ENCODE results near the gene KRT222.
A peak's percentile ranks its signal among the peaks of the same experiment; 100 is the strongest.

Gene KRT222

DNA sequence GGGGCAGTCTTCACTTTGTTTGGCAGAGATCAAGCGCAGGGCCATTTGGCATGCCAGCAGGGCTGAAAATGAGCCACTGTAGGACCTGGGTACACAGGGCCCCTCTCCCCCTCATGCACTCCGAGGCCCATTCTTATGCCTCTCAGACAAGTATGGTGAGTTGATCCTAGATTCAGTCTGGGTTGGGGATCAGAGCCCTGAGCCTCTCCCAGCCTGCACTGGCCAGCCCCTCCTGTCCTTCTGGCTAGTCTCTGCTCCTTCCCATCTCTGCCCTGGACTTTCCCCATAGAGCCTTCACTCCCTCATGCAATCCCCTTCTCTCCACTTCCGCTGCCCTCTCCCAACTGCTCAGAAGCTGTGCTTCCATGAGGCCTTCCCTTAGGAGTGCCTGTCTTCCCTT, 48.4 kb downstream of the KRT222 start:
- DNase-seq (ENCODE audit: insufficient read length, low spot score) = no peak
- FAIRE-seq = no peak

GRCh38 chr17:40615841-40616476, 49.0 kb downstream of the KRT222 start:
- FAIRE-seq = no peak

GRCh38 chr17:40615068-40615840, 49.7 kb downstream of the KRT222 start:
- FAIRE-seq (peak; percentile 94), DNase-seq (ENCODE audit: insufficient read length, low spot score) (peak; percentile 30)

More at GRCh38 chr17:40615841-40616476, 49.0 kb downstream of the KRT222 start:
- DNase-seq (ENCODE audit: insufficient read length, low spot score) = no peak

DNA sequence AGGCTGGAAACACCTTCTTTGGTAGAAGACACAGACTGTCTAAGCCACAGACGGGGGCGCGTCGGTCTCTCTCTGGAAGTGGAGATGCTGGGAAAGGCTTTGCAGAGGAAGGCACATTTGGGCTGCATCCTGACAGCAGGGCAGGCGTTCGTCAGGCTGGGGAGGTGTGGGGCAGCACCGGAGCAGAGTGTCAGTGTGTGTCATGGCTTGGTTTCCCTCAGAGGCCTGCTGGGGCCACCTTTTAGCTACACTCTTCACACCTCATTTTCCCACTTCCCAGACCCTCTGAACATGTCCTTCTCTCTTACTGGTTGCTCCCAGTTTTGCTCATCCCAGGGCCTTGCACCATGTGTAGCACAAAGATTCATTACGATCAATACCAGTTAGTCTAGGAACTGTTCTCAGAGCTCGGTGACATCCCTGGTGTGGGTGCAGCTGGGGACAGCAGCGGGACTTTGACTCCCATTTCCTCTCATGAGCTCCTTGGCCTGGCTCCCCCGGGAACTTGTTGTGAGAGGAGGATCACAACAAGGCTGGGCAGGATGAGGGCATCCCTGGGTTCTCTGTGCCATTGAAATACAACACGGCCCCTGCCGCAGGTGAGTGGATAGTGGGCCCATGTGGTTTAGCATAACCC, 50.4 kb downstream of the KRT222 start:
- FAIRE-seq = no peak
- no peak for DNase-seq (ENCODE audit: insufficient read length, low spot score)

- DNase-seq (ENCODE audit: insufficient read length, low spot score) = no peak
- no peak for FAIRE-seq
Measured at GRCh38 chr17:40613467-40614154, 51.4 kb downstream of the KRT222 start.

GRCh38 chr17:40612599-40613244, 52.3 kb downstream of the KRT222 start:
- FAIRE-seq (no peak), DNase-seq (ENCODE audit: insufficient read length, low spot score) (no peak)

DNA sequence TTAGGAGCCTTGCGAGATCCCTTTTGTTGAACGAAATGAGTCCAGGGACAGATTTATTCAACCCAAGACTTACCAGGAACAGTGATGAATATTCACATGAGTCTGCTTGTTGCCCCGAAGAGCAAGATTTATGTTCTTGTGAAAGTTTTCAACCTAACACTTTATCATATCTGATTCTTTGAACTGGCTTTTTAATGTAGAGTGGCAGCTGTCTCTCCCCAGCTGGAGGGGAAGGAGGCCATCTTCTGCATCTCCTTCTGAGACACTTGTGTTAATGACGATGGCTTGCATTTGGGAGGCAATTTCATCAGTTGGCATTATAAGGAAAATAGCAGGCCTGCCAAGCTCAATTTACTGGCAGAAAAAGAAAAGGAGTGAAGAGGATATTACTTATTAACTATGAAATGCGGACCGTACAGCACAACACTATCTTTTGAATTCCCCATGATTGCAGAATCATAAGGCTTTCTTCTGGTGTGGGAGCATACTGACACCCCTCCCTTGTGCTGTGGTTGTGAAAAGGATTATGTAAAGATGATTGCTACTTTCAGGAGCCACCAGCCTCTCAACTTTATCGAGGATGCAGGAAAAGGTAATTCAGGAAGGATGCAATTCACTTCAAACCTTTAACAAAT, 53.0 kb downstream of the KRT222 start:
- DNase-seq (ENCODE audit: insufficient read length, low spot score) = no peak
- no peak for FAIRE-seq

DNA sequence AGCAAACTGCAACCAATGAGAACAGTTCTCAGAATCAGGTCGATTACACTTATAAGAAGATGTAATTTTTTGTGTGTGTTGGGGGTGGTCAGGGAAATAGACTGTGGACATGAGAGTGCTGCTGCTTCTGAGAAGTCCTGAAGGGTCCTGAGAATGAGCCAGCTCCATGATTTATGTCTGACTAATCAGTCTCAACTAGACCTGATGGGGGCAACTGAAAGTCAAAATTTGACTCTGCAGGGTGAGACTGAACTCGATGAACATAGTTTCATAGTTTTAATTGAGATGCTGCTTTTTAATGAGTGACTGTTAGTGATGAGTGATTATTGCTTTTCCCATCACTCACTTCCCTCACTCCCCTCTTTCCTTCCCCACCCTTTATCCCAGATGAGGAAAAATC, 54.6 kb downstream of the KRT222 start:
- FAIRE-seq = no peak
- DNase-seq (ENCODE audit: insufficient read length, low spot score) = no peak

GRCh38 chr17:40608061-40608581, 56.9 kb downstream of the KRT222 start:
- no peak for FAIRE-seq
- DNase-seq (ENCODE audit: insufficient read length, low spot score) = no peak

- FAIRE-seq (no peak), DNase-seq (ENCODE audit: insufficient read length, low spot score) (no peak)
Measured at GRCh38 chr17:40607641-40608040, 57.3 kb downstream of the KRT222 start.

- DNase-seq (ENCODE audit: insufficient read length, low spot score) (no peak), FAIRE-seq (no peak)
Measured at GRCh38 chr17:40606548-40607353, 58.2 kb downstream of the KRT222 start.

DNA sequence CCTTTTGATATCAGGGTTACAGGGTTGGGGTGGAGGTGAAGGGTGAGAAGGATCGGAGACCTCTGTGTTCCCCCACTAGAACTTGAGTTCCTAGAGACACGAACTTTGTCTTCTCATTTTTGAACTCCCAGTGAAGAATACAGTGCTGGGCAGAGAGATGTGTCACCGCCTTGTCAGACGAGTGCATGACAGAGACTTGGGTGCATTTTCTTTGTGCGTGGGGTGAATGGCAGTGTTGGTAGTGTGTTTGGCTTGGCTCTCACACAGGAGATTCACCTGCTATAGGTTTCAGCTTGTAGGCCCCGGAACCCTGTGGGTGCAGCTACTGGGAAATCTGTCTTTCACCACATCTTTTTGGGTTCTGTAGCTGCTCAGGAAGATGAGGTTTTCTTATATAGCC, 59.7 kb downstream of the KRT222 start:
- FAIRE-seq (no peak), DNase-seq (ENCODE audit: insufficient read length, low spot score) (no peak)
